IMR-90 (cell line): ENCODE measurements around the gene FBXO30. TPM values are rescaled to one million over a fixed set of nuclear protein-coding genes. Genes with fewer than 3 reads are reported as not detected.

Experiments
- ATAC-seq: fragments of 200-7000 bp; cut with Tn5 transposase; 2 replicates; pipeline ENCODE4 v1.9.1; 2020; ENCODE audit warnings: low read depth, mild to moderate bottlenecking, moderate library complexity
- BruUV-seq: library from RNA; stranded (reverse); fragments of 400-500 nt; replicated peaks from 2 replicates; lab custom pipeline; 2021; lab: Mats Ljungman, UMichigan
- CTCF ChIA-PET: fragments of 300-600 bp; formaldehyde crosslinking; extraction: SDS; loops from one replicate; lab custom pipeline; 2021; ENCODE audit warnings: antibody characterized with exemption; lab: Yijun Ruan, JAX
- POLR2A ChIA-PET: fragments of 300-600 bp; sonication (Branson Sonifier 250); formaldehyde crosslinking; loops from one replicate; lab custom pipeline; 2022; ENCODE audit warnings: antibody characterized with exemption; ENCODE audit not compliant: unreplicated experiment; lab: Charles Lee
- DNase-seq: peaks from one replicate; pipeline ENCODE4 v3.0.0; 2013
- H2AFZ ChIP-seq: replicated peaks from 2 replicates; pipeline ENCODE3; 2013; ENCODE audit warnings: low read length, mild to moderate bottlenecking; ENCODE audit not compliant: poor library complexity
- H2AK5ac ChIP-seq: 2 replicates; pipeline ENCODE4 v1.6.1; 2013; ENCODE audit warnings: low read depth, low read length, inconsistent platforms
- H2AK9ac ChIP-seq: replicated peaks from 2 replicates; pipeline ENCODE3; 2013; ENCODE audit warnings: mild to moderate bottlenecking, low read depth, low read length, moderate library complexity; ENCODE audit not compliant: poor library complexity
- H2BK120ac ChIP-seq: 2 replicates; pipeline ENCODE4 v1.6.1; 2013; ENCODE audit warnings: low read depth, low read length, inconsistent platforms
- H2BK15ac ChIP-seq: 3 replicates; pipeline ENCODE4 v1.6.1; 2013; ENCODE audit warnings: low read depth, low read length, inconsistent platforms
- H2BK20ac ChIP-seq: 2 replicates; pipeline ENCODE4 v1.6.1; 2013; ENCODE audit warnings: low read depth, mild to moderate bottlenecking, inconsistent platforms, low read length, moderate library complexity
- H2BK5ac ChIP-seq: 2 replicates; pipeline ENCODE4 v1.6.1; 2013; ENCODE audit warnings: mild to moderate bottlenecking, low read depth, low read length, inconsistent platforms; ENCODE audit not compliant: poor library complexity, severe bottlenecking
- H3K14ac ChIP-seq: replicated peaks from 2 replicates; pipeline ENCODE4 v1.6.1; 2013; ENCODE audit warnings: low read depth, low read length, inconsistent platforms
- H3K18ac ChIP-seq: 2 replicates; pipeline ENCODE4 v1.6.1; 2013; ENCODE audit warnings: low read depth, low read length, control low read depth
- H3K23ac ChIP-seq: 2 replicates; pipeline ENCODE4 v1.6.1; 2013; ENCODE audit warnings: low read depth, low read length, inconsistent platforms
- H3K27ac ChIP-seq: 2 replicates; pipeline ENCODE4 v1.5.1; 2013; ENCODE audit warnings: mild to moderate bottlenecking, control low read depth, low read length; ENCODE audit not compliant: insufficient read depth
- H3K27me3 ChIP-seq: 2 replicates; pipeline ENCODE4 v1.6.1; 2013; ENCODE audit warnings: low read length; ENCODE audit not compliant: control insufficient read depth, insufficient read depth
- H3K36me3 ChIP-seq: 2 replicates; pipeline ENCODE4 v1.6.1; 2013; ENCODE audit warnings: low read length, mixed read lengths; ENCODE audit not compliant: control insufficient read depth, insufficient read depth
- H3K4ac ChIP-seq: 2 replicates; pipeline ENCODE4 v1.6.1; 2013; ENCODE audit warnings: low read depth, low read length, inconsistent platforms
- H3K4me1 ChIP-seq: 2 replicates; pipeline ENCODE4 v1.6.1; 2013; ENCODE audit warnings: low read length, mixed read lengths; ENCODE audit not compliant: control insufficient read depth, insufficient read depth
- H3K4me2 ChIP-seq: 2 replicates; pipeline ENCODE4 v1.6.1; 2013; ENCODE audit warnings: low read depth, mild to moderate bottlenecking, control low read depth, low read length, moderate library complexity
- H3K4me3 ChIP-seq: 2 replicates; pipeline ENCODE4 v1.5.1; 2013; ENCODE audit warnings: low read depth, mild to moderate bottlenecking, control low read depth, low read length, moderate library complexity; ENCODE audit not compliant: insufficient read depth
- H3K56ac ChIP-seq: 2 replicates; pipeline ENCODE4 v1.6.1; 2013; ENCODE audit warnings: low read length, inconsistent platforms; ENCODE audit not compliant: insufficient read depth; ENCODE audit errors: extremely low read depth
- H3K79me1 ChIP-seq, 2 experiments: 2 replicates each; pipeline ENCODE4 v1.6.1; 2013; ENCODE audit warnings: low read length in 2 of 2, inconsistent platforms in 1 of 2, low read depth in 1 of 2
- H3K9ac ChIP-seq: 2 replicates; pipeline ENCODE4 v1.6.1; 2013; ENCODE audit warnings: low read depth, low read length, control low read depth
- H3K9me1 ChIP-seq: 2 replicates; pipeline ENCODE4 v1.6.1; 2013; ENCODE audit warnings: low read length, inconsistent platforms; ENCODE audit not compliant: insufficient read depth
- H3K9me3 ChIP-seq: 2 replicates; pipeline ENCODE4 v1.6.1; 2013; ENCODE audit warnings: low read length; ENCODE audit not compliant: control insufficient read depth, insufficient read depth
- H4K20me1 ChIP-seq: 2 replicates; pipeline ENCODE4 v1.6.1; 2013; ENCODE audit warnings: low read length, inconsistent platforms; ENCODE audit not compliant: insufficient read depth
- H4K5ac ChIP-seq: 2 replicates; pipeline ENCODE4 v1.6.1; 2013; ENCODE audit warnings: mild to moderate bottlenecking, low read depth, low read length, control low read depth
- H4K8ac ChIP-seq, 2 experiments: 2 replicates each; pipeline ENCODE4 v1.6.1; 2013; ENCODE audit warnings: low read depth in 2 of 2, low read length in 2 of 2, control low read depth in 1 of 2, inconsistent platforms in 1 of 2
- H4K91ac ChIP-seq: 2 replicates; pipeline ENCODE4 v1.6.1; 2013; ENCODE audit warnings: low read depth, low read length, inconsistent platforms; ENCODE audit not compliant: insufficient read depth
- MAFK ChIP-seq: IDR thresholded peaks from 2 replicates; pipeline ENCODE4 v1.6.1; 2012; ENCODE audit warnings: low read depth, low read length, improper control_type of control experiment
- MAZ ChIP-seq: IDR thresholded peaks from 2 replicates; pipeline ENCODE4 v1.6.1; 2012; ENCODE audit warnings: low read depth, mild to moderate bottlenecking, low read length, improper control_type of control experiment, moderate library complexity, borderline replicate concordance
- MXI1 ChIP-seq: IDR thresholded peaks from 2 replicates; pipeline ENCODE4 v1.6.1; 2012; ENCODE audit warnings: low read depth, mild to moderate bottlenecking, low read length, moderate library complexity, borderline replicate concordance
- NFE2L2 ChIP-seq: fragments of 150-350 bp; IDR thresholded peaks from 2 replicates; pipeline ENCODE4 v1.6.1; 2016; ENCODE audit warnings: low read depth, mild to moderate bottlenecking, low read length
- WGBS, 2 experiments: methylation state at CpG; one replicate each; pipeline versions ENCODE4 v1.1.5 to v1.1.7; 2013; ENCODE audit warnings: missing lambda C conversion rate in 2 of 2; ENCODE audit not compliant: insufficient read length in 1 of 2; ENCODE audit errors: extremely low coverage in 2 of 2; 5-methylcytosine and 5-hydroxymethylcytosine counted together
- dilution Hi-C: fragments of 300-500 bp; cut with HindIII; formaldehyde crosslinking; loops from one replicate; pipeline ENCODE4 v1.14.3; 2018; ENCODE audit warnings: low sequenced_read_pairs; ENCODE audit not compliant: unreplicated experiment
- in situ Hi-C: fragments of 300-500 bp; cut with MboI; formaldehyde crosslinking; loops from 3 replicates; pipeline ENCODE4 v1.14.3; 2019; ENCODE audit warnings: low sequenced_read_pairs, inconsistent platforms, mixed read lengths
- intact Hi-C: fragments of 100-400 bp; cut with micrococcal nuclease; formaldehyde crosslinking; loops from 2 replicates; pipeline ENCODE4 v1.10.0; 2022
- polyA plus RNA-seq, 3 experiments: library from polyadenylated mRNA; depleted of rRNA; stranded (reverse); fragments of >200 nt; gene quantifications; 2 replicates each; pipeline ENCODE4 v1.2.3, GENCODE V29; 2012; ENCODE audit warnings: low replicate concordance in 1 of 3
- total RNA-seq: library from RNA; depleted of rRNA; stranded (reverse); fragments of >200 nt; gene quantifications from 2 replicates; pipeline ENCODE4 v1.2.3, GENCODE V29; 2012

The FBXO30 gene
- total and polyA plus RNA-seq, 2 of the 4 experiments (the other 2 are of a cell fraction): 3.1 to 9.3 TPM

DNA sequence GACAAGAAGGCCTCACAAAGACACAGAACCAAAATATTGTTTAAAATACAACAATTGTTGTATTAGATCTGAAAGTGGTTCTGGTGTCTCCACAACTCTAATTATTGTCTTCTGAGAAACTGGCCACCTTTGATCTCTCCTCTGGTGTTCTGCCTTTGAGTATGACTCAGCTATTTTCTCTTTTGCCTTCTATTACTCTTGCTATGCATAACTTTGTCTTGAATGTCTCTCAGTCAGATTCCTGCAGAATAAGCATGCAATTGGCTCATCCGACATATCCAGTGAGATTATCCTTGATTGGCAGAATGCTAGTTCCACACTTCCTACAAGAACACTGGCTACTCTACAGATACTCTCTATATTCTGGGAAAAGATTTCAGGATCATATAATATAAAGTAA is 65.0 kb downstream of the FBXO30 start:
- Histone ChIP-seq H3K56ac (no peak overlapping the region), H3K4me3 (no peak overlapping the region), H2AK9ac (no peak overlapping the region), H3K9me1 (no peaks in the 10 kb centered on the region), H2BK5ac (peak overlapping the region; percentile 82), H4K5ac (peak overlapping the region; percentile 41; the same call in 1 of the 2 replicates), H3K4me2 (peak overlapping the region; percentile 71), H4K91ac (no peak overlapping the region), H2BK15ac (no peak overlapping the region), H3K9ac (no peak overlapping the region), H3K36me3 (no peaks in the 10 kb centered on the region), H3K27ac (peak overlapping the region; percentile 31; the same call in 1 of the 2 replicates), H2BK20ac (0 out of 2 replicates have a peak overlapping the region, but pooled peaks have one; percentile 5), H3K4ac (no peak overlapping the region), H4K20me1 (no peaks in the 10 kb centered on the region), H3K79me1 (no peaks in the 10 kb centered on the region), H3K27me3 (no peaks in the 10 kb centered on the region), H3K9me3 (peaks cover 2% of the 10 kb centered on the region; the same call in 1 of the 2 replicates), H3K14ac (no peak overlapping the region), H2BK120ac (peak overlapping the region; percentile 34; the same call in 1 of the 2 replicates), H3K18ac (peak overlapping the region; percentile 86), H4K8ac (peak overlapping the region in 1 of 2 experiments; percentile 38; a peak in 1 of 4 replicates), H3K4me1 (no peaks in the 10 kb centered on the region; the same call in 1 of the 2 replicates), H3K23ac (no peak overlapping the region), H2AK5ac (no peak overlapping the region), H2AFZ (no peak overlapping the region)
- DNase-seq (peak; percentile 85), ATAC-seq (peak; percentile 98)
- TF ChIP-seq NFE2L2 (peak; percentile 100), MAZ (no peak), MXI1 (no peak), MAFK (peak; percentile 95)
- intact Hi-C loops: loop anchor here (1.0 kb wide), 1 partner anchor 13 kb away; no protein-coding TSS in a partner anchor
- in situ Hi-C loops: loop anchor here (25.0 kb wide), 1 partner anchor 138 kb away; no protein-coding TSS in a partner anchor
- no TSS peak for BruUV-seq
- WGBS, 2 experiments: no CpG with 5 or more reads among the region's 1 CpG
- POLR2A ChIA-PET: no interaction called here
- CTCF ChIA-PET: no interaction called here
- dilution Hi-C loops: no loop called here
